Lung (tissue), 12 donors: ENCODE results near the gene B3GLCT. TPM values are rescaled to one million over a fixed set of nuclear protein-coding genes. Genes with fewer than 3 reads are reported as not detected.
A peak's percentile ranks its signal among the peaks of the same experiment; 100 is the strongest.

Source experiments
- ATAC-seq: fragments of 200-7000 bp; cut with Tn5 transposase; one replicate; pipeline ENCODE4 v1.9.1; 2020; ENCODE audit warnings: moderate number of reproducible peaks; ENCODE audit not compliant: insufficient read depth, low FRiP score
- DNase-seq, 3 donors: peaks; one replicate each; pipeline ENCODE4 v3.0.0-alpha.2; 2013 to 2017
- H3K27ac ChIP-seq, 2 donors: one replicate each; pipeline ENCODE4 v1.5.1; 2013; ENCODE audit warnings: mild to moderate bottlenecking in 2 of 2, moderate library complexity in 2 of 2, control low read depth in 1 of 2, inconsistent platforms in 1 of 2, low read depth in 1 of 2, low read length in 1 of 2
- H3K27me3 ChIP-seq, 3 donors: one replicate each; pipeline ENCODE4 v1.5.1; 2013; ENCODE audit warnings: low read length in 2 of 3; ENCODE audit not compliant: control insufficient read depth in 3 of 3, insufficient read depth in 3 of 3
- H3K36me3 ChIP-seq, 4 donors: one replicate each; pipeline ENCODE4 v1.5.1; 2013; ENCODE audit warnings: low read length in 4 of 4, mild to moderate bottlenecking in 1 of 4, moderate library complexity in 1 of 4; ENCODE audit not compliant: control insufficient read depth in 4 of 4, insufficient read depth in 4 of 4
- H3K4me1 ChIP-seq, 5 donors: one replicate each; pipeline ENCODE4 v1.5.1; 2013; ENCODE audit warnings: low read length in 5 of 5, mild to moderate bottlenecking in 2 of 5, moderate library complexity in 1 of 5; ENCODE audit not compliant: control insufficient read depth in 5 of 5, insufficient read depth in 5 of 5
- H3K4me3 ChIP-seq: one replicate; pipeline ENCODE4 v1.5.1; 2013; ENCODE audit warnings: mild to moderate bottlenecking, control low read depth, moderate library complexity
- H3K9ac ChIP-seq, 2 donors: one replicate each; pipeline ENCODE4 v1.5.1; 2013; ENCODE audit warnings: low read length in 2 of 2, control low read depth in 1 of 2; ENCODE audit not compliant: insufficient read depth in 1 of 2
- H3K9me3 ChIP-seq, 4 donors: one replicate each; pipeline ENCODE4 v1.5.1; 2013; ENCODE audit warnings: low read length in 3 of 4, mild to moderate bottlenecking in 1 of 4, moderate library complexity in 1 of 4; ENCODE audit not compliant: control insufficient read depth in 4 of 4, insufficient read depth in 3 of 4
- CTCF ChIP-seq: IDR thresholded peaks from 2 replicates; pipeline ENCODE4 v1.5.1; 2012; ENCODE audit warnings: mild to moderate bottlenecking; ENCODE audit errors: control extremely low read depth, extremely low read depth
- WGBS, 2 donors: extraction: QIAGEN DNeasy Blood & Tissue Kit; methylation state at CpG; one replicate each; pipeline ENCODE4 v1.1.7; 2013; 5-methylcytosine and 5-hydroxymethylcytosine counted together
- polyA plus RNA-seq, 2 donors: library from polyadenylated mRNA; stranded (reverse); fragments of 200-250 nt; gene quantifications; one replicate each; pipeline ENCODE4 v1.2.1, GENCODE V29; 2013
- total RNA-seq, 2 donors: library from RNA; depleted of rRNA in 1 of 2; stranded (reverse); fragments of >200 nt in 1 of 2; gene quantifications; one replicate each; pipeline ENCODE4 v1.2.1, GENCODE V29; 2014 to 2021
- donor health status: control.
- donor health status: control.
- donor health status: Bipolar disorder and iron deficiency.
- donor health status: healthy.
- donor health status: DM: yes; HTN: yes; CAD: no.

Gene B3GLCT
- total and polyA plus RNA-seq, 4 donors = 2.4 to 13.7 (median 3.1) TPM

- WGBS, 2 donors = 36 to 43% methylated on average over 4 of the region's 4 CpGs
- H3K9me3 ChIP-seq = no peaks in the 10 kb centered on the region
- DNase-seq = peak in 1 of 3 donors; percentile 3
- ATAC-seq = no peak
- H3K27me3 ChIP-seq = no peaks in the 10 kb centered on the region
- no peak overlapping the region for H3K4me3 ChIP-seq
- no peak overlapping the region for H3K9ac ChIP-seq
- TF ChIP-seq CTCF = no peak
- H3K27ac ChIP-seq = no peak overlapping the region
- H3K4me1 ChIP-seq = no peaks in the 10 kb centered on the region
- no peaks in the 10 kb centered on the region for H3K36me3 ChIP-seq
Observed at GRCh38 chr13:31380715-31381114, 180.9 kb downstream of the B3GLCT start.

Other genes with a start within 250 kb of the B3GLCT start
- 100 to 1,000 TPM in 1 of 2 donors, 10 to 100 TPM in 1; 80.6 to 223 TPM for gene HSPH1, start 38.1 kb upstream of the B3GLCT start, total RNA-seq
- gene HSPH1, start 38.1 kb upstream of the B3GLCT start, polyA plus RNA-seq = 10 to 100 TPM; 34.1 to 50.6 TPM